Breast epithelium (tissue), 4 donors: ENCODE measurements around the gene CHSY1. TPM values are rescaled to one million over a fixed set of nuclear protein-coding genes. Genes with fewer than 3 reads are reported as not detected.
"Not testable (repeated sequence)": the region's sequence is repeated elsewhere in the genome, so short reads cannot be mapped to it uniquely, and the experiment has no call there.

Experiments
- DNase-seq, 2 donors: peaks; one replicate each; pipeline ENCODE4 v3.0.0-alpha.2; 2019; ENCODE audit warnings: low spot score in 2 of 2
- H3K27ac ChIP-seq, 2 donors: fragments of 200-600 bp; sonication (generic) in 1 of 2; one replicate each; pipeline ENCODE4 v1.5.1; 2016 to 2019; ENCODE audit warnings: mild to moderate bottlenecking in 1 of 2
- H3K27me3 ChIP-seq, 2 donors: fragments of 200-600 bp; sonication (generic) in 1 of 2; one replicate each; pipeline versions ENCODE4 v1.5.1 to v1.6.0; 2017 to 2019; ENCODE audit warnings: control low read depth in 1 of 2, mild to moderate bottlenecking in 1 of 2
- H3K36me3 ChIP-seq: fragments of 200-600 bp; one replicate; pipeline ENCODE4 v1.5.1; 2019
- H3K4me1 ChIP-seq, 2 donors: fragments of 200-600 bp; sonication (generic); one replicate each; pipeline ENCODE4 v1.5.1; 2016 to 2019; ENCODE audit warnings: control low read depth in 1 of 2
- H3K4me3 ChIP-seq, 3 donors: fragments of 200-600 bp; sonication (generic); 1 replicate in 2 of 3; 2 replicates in 1 of 3; pipeline ENCODE4 v1.5.1; 2016 to 2019; ENCODE audit warnings: mild to moderate bottlenecking in 3 of 3, moderate library complexity in 2 of 3
- H3K9me3 ChIP-seq, 2 donors: fragments of 200-600 bp; sonication (generic) in 1 of 2; one replicate each; pipeline ENCODE4 v1.5.1; 2016 to 2019; ENCODE audit warnings: control low read depth in 1 of 2
- CTCF ChIP-seq, 3 donors: fragments of 450-650 bp; IDR thresholded peaks; one replicate each; pipeline ENCODE4 v1.5.1; 2016 to 2017; ENCODE audit warnings: antibody characterized with exemption in 3 of 3, mild to moderate bottlenecking in 3 of 3, moderate library complexity in 3 of 3
- POLR2A ChIP-seq: fragments of 450-650 bp; IDR thresholded peaks from one replicate; pipeline ENCODE4 v1.6.1; 2016; ENCODE audit warnings: antibody characterized with exemption, mild to moderate bottlenecking, moderate library complexity
- POLR2AphosphoS5 ChIP-seq, 3 donors: sonication (generic); formaldehyde crosslinking; IDR thresholded peaks; one replicate each; pipeline ENCODE4 v1.6.1; 2017; ENCODE audit warnings: antibody characterized with exemption in 3 of 3
- intact Hi-C: fragments of 100-400 bp; cut with DNase I; formaldehyde crosslinking; loops from one replicate; pipeline ENCODE4 v1.15.1; 2023; ENCODE audit warnings: low total_unique reads
- total RNA-seq, 3 donors: library from RNA; depleted of rRNA; stranded (reverse); fragments of >200 nt; gene quantifications; one replicate each; pipeline ENCODE4 v1.1.0, GENCODE V29; 2016

CHSY1 gene
- total RNA-seq, 3 donors from 2014 or later, result 22.6 to 36.7 (median 33.4) TPM

GRCh38 chr15:101127506-101128076 lies 124.3 kb downstream of the CHSY1 start:
- Histone ChIP-seq H3K9me3 (peaks cover 4 to 10% of the 10 kb centered on the region in 2 donors), H3K27ac (peak overlapping the region; percentile 72 to 94), H3K4me1 (peaks cover 0 to 13% of the 10 kb centered on the region in 2 donors), H3K36me3 (no peaks in the 10 kb centered on the region), H3K4me3 (peak overlapping the region in 1 of 3 donors; percentile 8), H3K27me3 (no peaks in the 10 kb centered on the region)
- no peak for TF ChIP-seq CTCF (IDR thresholded peaks at IDR 0.05)
- TF ChIP-seq POLR2AphosphoS5 (IDR thresholded peaks at IDR 0.05), result peak in 1 of 3 donors; percentile 70
- no peak for TF ChIP-seq POLR2A
- intact Hi-C loops, result loop anchor here (10.0 kb wide), 1 partner anchor 127 kb away; the partner anchor contains the start of gene CHSY1
- DNase-seq, result peak; percentile 60 to 72

GRCh38 chr15:101126618-101127505 lies 125.0 kb downstream of the CHSY1 start:
- peaks cover 4 to 10% of the 10 kb centered on the region in 2 donors for H3K9me3 ChIP-seq
- no peak for DNase-seq
- intact Hi-C loops, result loop anchor here (10.0 kb wide), 1 partner anchor 128 kb away; the partner anchor contains the start of gene CHSY1
- H3K36me3 ChIP-seq, result no peaks in the 10 kb centered on the region
- H3K4me1 ChIP-seq, result peaks cover 0 to 14% of the 10 kb centered on the region in 2 donors
- peak overlapping the region; percentile 72 to 94 for H3K27ac ChIP-seq
- no peaks in the 10 kb centered on the region for H3K27me3 ChIP-seq
- TF ChIP-seq POLR2A, result no peak
- TF ChIP-seq POLR2AphosphoS5 (IDR thresholded peaks at IDR 0.05), result no peak
- TF ChIP-seq CTCF (IDR thresholded peaks at IDR 0.05), result no peak
- no peak overlapping the region for H3K4me3 ChIP-seq

- H3K36me3 ChIP-seq, DNase-seq, H3K4me3 ChIP-seq, H3K27me3 ChIP-seq, H3K9me3 ChIP-seq: not testable (repeated sequence)
- Histone ChIP-seq H3K4me1 (peaks cover 0 to 23% of the 10 kb centered on the region in 2 donors), H3K27ac (peak overlapping the region; percentile 72 to 94)
- intact Hi-C loops, result loop anchor here (10.0 kb wide), 1 partner anchor 129 kb away; the partner anchor contains the start of gene CHSY1
These were observed 125.9 kb downstream of the CHSY1 start for GRCh38 chr15:101125881-101126428.

Other genes with a start within 250 kb of the CHSY1 start
- 10 to 100 TPM; 56.1 to 76.8 (median 76.4) TPM for gene SELENOS, start 25.4 kb upstream of the CHSY1 start, total RNA-seq
- gene SNRPA1, start 43.2 kb upstream of the CHSY1 start, total RNA-seq, result 10 to 100 TPM; 26.4 to 51.1 (median 44.3) TPM
- gene PCSK6, start 237.7 kb upstream of the CHSY1 start, total RNA-seq, result 10 to 100 TPM in 2 of 3 donors, 1 to 10 TPM in 1; 7.2 to 19.7 (median 18.0) TPM